ENCODE results near the gene ABO.
"Not testable (repeated sequence)": the region's sequence is repeated elsewhere in the genome, so short reads cannot be mapped to it uniquely, and the experiment has no call there.

The ABO gene

GRCh38 chr9:133275105-133276000 lies at the start of gene ABO:
ABO (minus strand) TSS chr9:133275201.
- no peak for TF ChIP-seq CTCF (IDR thresholded peaks at IDR 0.05; ENCODE audit: control insufficient read depth, extremely low read depth, insufficient read depth)
- DNase-seq (ENCODE audit: low read depth): no peak
- no peak within 1 kb of the TSS for H3K4me3 ChIP-seq (ENCODE audit: low read depth, low read length)

- TF ChIP-seq CTCF (IDR thresholded peaks at IDR 0.05; ENCODE audit: control insufficient read depth, extremely low read depth, insufficient read depth): no peak
These were observed 49.1 kb upstream of the ABO start for GRCh38 chr9:133323991-133324703.

GRCh38 chr9:133323211-133323610 lies 48.2 kb upstream of the ABO start:
- DNase-seq (ENCODE audit: low read depth): no peak
- no peak for TF ChIP-seq CTCF (IDR thresholded peaks at IDR 0.05; ENCODE audit: control insufficient read depth, extremely low read depth, insufficient read depth)
- no peak overlapping the region for H3K4me3 ChIP-seq (ENCODE audit: low read depth, low read length)

More at GRCh38 chr9:133323991-133324703, 49.1 kb upstream of the ABO start:
- no peak for DNase-seq (ENCODE audit: low read depth)
- H3K4me3 ChIP-seq (ENCODE audit: low read depth, low read length): no peak overlapping the region

- no peak for TF ChIP-seq CTCF (IDR thresholded peaks at IDR 0.05; ENCODE audit: control insufficient read depth, extremely low read depth, insufficient read depth)
- no peak for DNase-seq (ENCODE audit: low read depth)
- no peak overlapping the region for H3K4me3 ChIP-seq (ENCODE audit: low read depth, low read length)
These were observed 47.7 kb upstream of the ABO start for GRCh38 chr9:133322701-133323100.

GRCh38 chr9:133321411-133321935 lies 46.5 kb upstream of the ABO start:
- no peak for DNase-seq (ENCODE audit: low read depth)
- no peak overlapping the region for H3K4me3 ChIP-seq (ENCODE audit: low read depth, low read length)
- no peak for TF ChIP-seq CTCF (IDR thresholded peaks at IDR 0.05; ENCODE audit: control insufficient read depth, extremely low read depth, insufficient read depth)

GRCh38 chr9:133320421-133320881 lies 45.5 kb upstream of the ABO start:
- no peak overlapping the region for H3K4me3 ChIP-seq (ENCODE audit: low read depth, low read length)
- no peak for TF ChIP-seq CTCF (IDR thresholded peaks at IDR 0.05; ENCODE audit: control insufficient read depth, extremely low read depth, insufficient read depth)
- DNase-seq (ENCODE audit: low read depth): no peak

- not testable (repeated sequence) for DNase-seq (ENCODE audit: low read depth)
These were observed 42.5 kb upstream of the ABO start for GRCh38 chr9:133317551-133317950.

More at GRCh38 chr9:133317551-133317950, 42.5 kb upstream of the ABO start:
- H3K4me3 ChIP-seq (ENCODE audit: low read depth, low read length): not testable (repeated sequence)
